Hepatocyte (in vitro differentiated cells): Measurements from ENCODE around the gene REM2. TPM values are rescaled to one million over a fixed set of nuclear protein-coding genes. Genes with fewer than 3 reads are reported as not detected.
A peak's percentile ranks its signal among the peaks of the same experiment; 100 is the strongest.

Experiments
- DNase-seq: peaks from one replicate; pipeline ENCODE4 v3.0.0-alpha.2; 2016; ENCODE audit warnings: low spot score
- H2AFZ ChIP-seq: fragments of 200-600 bp; sonication (generic); 2 replicates; pipeline ENCODE4 v1.6.0; 2016; ENCODE audit warnings: antibody characterized with exemption, mild to moderate bottlenecking
- H3K27ac ChIP-seq: fragments of 200-600 bp; sonication (generic); 2 replicates; pipeline ENCODE4 v1.5.1; 2016; ENCODE audit warnings: mild to moderate bottlenecking
- H3K27me3 ChIP-seq: fragments of 200-600 bp; sonication (generic); 2 replicates; pipeline ENCODE4 v1.6.1; 2016
- H3K36me3 ChIP-seq: fragments of 200-600 bp; sonication (generic); replicated peaks from 2 replicates; pipeline ENCODE4 v1.5.1; 2016; ENCODE audit warnings: low read depth; ENCODE audit not compliant: insufficient read depth
- H3K4me1 ChIP-seq: fragments of 200-600 bp; sonication (generic); 2 replicates; pipeline ENCODE4 v1.5.1; 2016; ENCODE audit warnings: mild to moderate bottlenecking, moderate library complexity; ENCODE audit not compliant: insufficient read depth
- H3K4me2 ChIP-seq: fragments of 200-600 bp; sonication (generic); 2 replicates; pipeline ENCODE4 v1.6.0; 2016
- H3K4me3 ChIP-seq: fragments of 200-600 bp; sonication (generic); 2 replicates; pipeline ENCODE4 v1.5.1; 2016; ENCODE audit warnings: mild to moderate bottlenecking
- H3K79me2 ChIP-seq: fragments of 200-600 bp; sonication (generic); 2 replicates; pipeline ENCODE4 v1.6.0; 2017; ENCODE audit warnings: mild to moderate bottlenecking
- H3K9me2 ChIP-seq: fragments of 200-600 bp; sonication (generic); replicated peaks from 2 replicates; pipeline ENCODE4 v1.6.0; 2017; ENCODE audit warnings: mild to moderate bottlenecking; ENCODE audit not compliant: insufficient read depth
- H3K9me3 ChIP-seq: fragments of 200-600 bp; sonication (generic); 2 replicates; pipeline ENCODE4 v1.5.1; 2016; ENCODE audit warnings: low read depth, mild to moderate bottlenecking
- H4K20me1 ChIP-seq: fragments of 200-600 bp; sonication (generic); 2 replicates; pipeline ENCODE4 v1.6.0; 2016; ENCODE audit warnings: mild to moderate bottlenecking; ENCODE audit not compliant: insufficient read depth, poor library complexity, severe bottlenecking
- CTCF ChIP-seq: fragments of 200-600 bp; sonication (generic); IDR thresholded peaks from 2 replicates; pipeline ENCODE4 v1.5.1; 2016; ENCODE audit warnings: antibody characterized with exemption, mild to moderate bottlenecking; ENCODE audit not compliant: poor library complexity
- EZH2 ChIP-seq: fragments of 200-600 bp; sonication (generic); IDR thresholded peaks from 2 replicates; pipeline ENCODE4 v1.6.1; 2016; ENCODE audit warnings: antibody characterized with exemption, mild to moderate bottlenecking, borderline replicate concordance
- EZH2phosphoT487 ChIP-seq: fragments of 200-600 bp; sonication (generic); IDR thresholded peaks from one replicate; pipeline ENCODE4 v1.6.1; 2018; ENCODE audit warnings: antibody characterized with exemption, mild to moderate bottlenecking, low read depth, moderate library complexity; ENCODE audit not compliant: unreplicated experiment, severe bottlenecking
- WGBS: methylation state at CpG from one replicate; pipeline ENCODE4 v1.1.6; 2016; ENCODE audit warnings: low lambda C conversion rate; ENCODE audit errors: missing lambda C conversion rate; 5-methylcytosine and 5-hydroxymethylcytosine counted together
- polyA plus RNA-seq: library from polyadenylated mRNA; unstranded; fragments of >200 nt; fragmentation: Nextera tagmentation; extraction: Ambion mirVana; gene quantifications from 2 replicates; pipeline ENCODE4 v1.2.1, GENCODE V29; 2016
- total RNA-seq: library from RNA; depleted of rRNA; stranded (reverse); fragments of >200 nt; gene quantifications from 2 replicates; pipeline ENCODE4 v1.2.3, GENCODE V29; 2014

The REM2 gene
- total and polyA plus RNA-seq, 2 experiments from 2014 or later, result 1.9 to 5.5 TPM

GRCh38 chr14:22885975-22886374, 3.0 kb downstream of the REM2 start:
- peak overlapping the region; percentile 91 for H3K27ac ChIP-seq

GRCh38 chr14:22886500-22887259, 3.7 kb downstream of the REM2 start:
- H3K4me2 ChIP-seq, result peak overlapping the region; percentile 83

More at GRCh38 chr14:22885975-22886374, 3.0 kb downstream of the REM2 start:
- Histone ChIP-seq H2AFZ (peak overlapping the region; percentile 85), H3K9me3 (no peaks in the 10 kb centered on the region), H4K20me1 (no peaks in the 10 kb centered on the region), H3K36me3 (no peaks in the 10 kb centered on the region), H3K27me3 (no peaks in the 10 kb centered on the region), H3K9me2 (no peaks in the 10 kb centered on the region), H3K4me2 (peak overlapping the region; percentile 83), H3K4me1 (peaks cover 36% of the 10 kb centered on the region), H3K79me2 (peaks cover 4% of the 10 kb centered on the region), H3K4me3 (no peak overlapping the region)
- WGBS, result 94% methylated on average over 21 of the region's 21 CpGs
- DNase-seq, result no peak
- TF ChIP-seq EZH2 (no peak), EZH2phosphoT487 (no peak), CTCF (no peak)

GRCh38 chr14:22887260-22887989, 4.4 kb downstream of the REM2 start:
- peaks cover 4% of the 10 kb centered on the region for H3K79me2 ChIP-seq
- 19% methylated on average over 11 of the region's 11 CpGs for WGBS
- peak overlapping the region; percentile 91 for H3K27ac ChIP-seq
- no peaks in the 10 kb centered on the region for H3K27me3 ChIP-seq
- TF ChIP-seq CTCF (no peak), EZH2phosphoT487 (no peak), EZH2 (no peak)
- H3K4me2 ChIP-seq, result peak overlapping the region; percentile 83
- peak overlapping the region; percentile 47 for H3K4me3 ChIP-seq
- peak overlapping the region; percentile 85 for H2AFZ ChIP-seq
- peak; percentile 87 for DNase-seq
- H4K20me1 ChIP-seq, result no peaks in the 10 kb centered on the region
- H3K9me2 ChIP-seq, result no peaks in the 10 kb centered on the region
- H3K36me3 ChIP-seq, result no peaks in the 10 kb centered on the region
- H3K4me1 ChIP-seq, result peaks cover 32% of the 10 kb centered on the region
- H3K9me3 ChIP-seq, result no peaks in the 10 kb centered on the region

More at GRCh38 chr14:22886500-22887259, 3.7 kb downstream of the REM2 start:
- 4% methylated on average over 55 of the region's 77 CpGs for WGBS
- DNase-seq, result peak; percentile 78
- Histone ChIP-seq H3K27me3 (no peaks in the 10 kb centered on the region), H3K79me2 (peaks cover 4% of the 10 kb centered on the region), H2AFZ (peak overlapping the region; percentile 85), H3K9me3 (no peaks in the 10 kb centered on the region), H3K27ac (peak overlapping the region; percentile 91), H4K20me1 (no peaks in the 10 kb centered on the region), H3K9me2 (no peaks in the 10 kb centered on the region), H3K4me3 (peak overlapping the region; percentile 47), H3K4me1 (peaks cover 36% of the 10 kb centered on the region), H3K36me3 (no peaks in the 10 kb centered on the region)
- TF ChIP-seq CTCF, result peak; percentile 32
- TF ChIP-seq EZH2, result no peak
